ENCODE data around the gene C16orf87.

- TF ChIP-seq POLR2A (IDR thresholded peaks at IDR 0.05; ENCODE audit: low read length) (no peak), GATA1 (IDR thresholded peaks at IDR 0.05; ENCODE audit: low read depth, low read length) (no peak)
Observed at GRCh38 chr16:46796764-46797269, 34.2 kb downstream of the C16orf87 start.
